HL-60/S4 treated with retinoic acid at 250 ng/mL for 4 days and 3 days (cell line): Measurements from ENCODE around the gene SYNE1.

Experiments used
- in situ Hi-C: fragments of 300-500 bp; cut with MboI; formaldehyde crosslinking; loops from 2 replicates; pipeline ENCODE4 v1.7.0; 2022; ENCODE audit warnings: low sequenced_read_pairs

SYNE1 gene

GRCh38 chr6:152117156-152118133 lies 519.7 kb downstream of the SYNE1 start:
- in situ Hi-C loops, result no loop called here

DNA sequence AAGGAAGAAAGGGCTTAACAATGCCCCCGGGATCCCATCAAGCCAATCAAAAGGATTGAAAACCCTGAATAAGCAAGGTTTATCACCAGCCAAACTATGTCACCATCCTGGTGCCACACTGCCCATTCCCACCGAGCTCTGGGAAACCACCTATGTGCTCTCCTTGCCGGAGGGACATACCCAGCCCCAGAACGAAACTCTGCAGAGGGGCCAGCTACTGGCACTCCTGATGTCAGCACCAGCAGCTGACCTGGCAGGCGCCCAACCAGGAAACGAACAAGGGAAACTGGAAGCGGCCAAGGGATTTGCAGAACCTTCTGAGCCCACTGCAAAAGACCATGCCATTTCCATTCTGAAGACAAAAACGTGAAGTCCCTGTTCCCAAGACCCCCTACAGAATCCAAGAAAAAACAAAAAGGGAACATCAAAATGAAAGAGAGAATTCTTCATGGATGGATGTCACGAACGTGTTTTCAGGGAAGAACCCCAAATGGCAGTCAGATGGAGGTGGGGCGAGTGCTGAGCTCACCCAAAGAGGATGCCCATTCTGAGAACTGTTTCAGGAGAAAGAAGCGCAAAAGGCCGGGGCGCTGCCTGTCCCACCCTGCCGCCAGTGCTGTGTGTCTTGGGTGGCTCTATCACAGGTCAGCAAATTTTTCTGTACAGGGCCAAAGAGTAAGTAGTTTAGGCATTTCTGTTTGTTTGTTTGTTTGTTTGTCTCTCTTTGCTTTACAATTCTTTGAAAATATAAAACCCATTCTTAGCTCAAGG lies 524.5 kb downstream of the SYNE1 start:
- in situ Hi-C loops, result no loop called here

GRCh38 chr6:152110886-152111820 lies 526.0 kb downstream of the SYNE1 start:
- in situ Hi-C loops, result no loop called here

DNA sequence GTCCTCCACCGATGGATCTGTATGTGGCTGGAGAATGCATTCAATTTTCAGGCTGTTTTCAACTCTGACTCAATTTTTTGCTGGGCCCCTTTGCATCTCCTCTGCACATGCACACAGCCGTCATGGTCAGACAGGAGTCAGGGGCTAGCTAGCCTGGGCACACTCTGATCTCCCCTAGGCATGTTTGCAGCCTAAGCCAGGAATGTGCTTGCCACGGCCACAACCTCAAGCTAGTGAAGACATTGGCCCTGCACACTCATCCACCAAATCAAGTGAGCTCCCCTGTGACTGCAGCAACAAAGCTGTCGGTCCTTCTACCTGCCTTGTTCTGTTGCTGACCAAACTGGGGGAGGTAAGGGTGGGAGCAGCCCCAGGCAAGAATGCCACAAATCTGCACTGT lies 529.2 kb downstream of the SYNE1 start:
- in situ Hi-C loops, result no loop called here

- in situ Hi-C loops, result no loop called here
These were observed 537.0 kb downstream of the SYNE1 start for GRCh38 chr6:152100183-152100618.

DNA sequence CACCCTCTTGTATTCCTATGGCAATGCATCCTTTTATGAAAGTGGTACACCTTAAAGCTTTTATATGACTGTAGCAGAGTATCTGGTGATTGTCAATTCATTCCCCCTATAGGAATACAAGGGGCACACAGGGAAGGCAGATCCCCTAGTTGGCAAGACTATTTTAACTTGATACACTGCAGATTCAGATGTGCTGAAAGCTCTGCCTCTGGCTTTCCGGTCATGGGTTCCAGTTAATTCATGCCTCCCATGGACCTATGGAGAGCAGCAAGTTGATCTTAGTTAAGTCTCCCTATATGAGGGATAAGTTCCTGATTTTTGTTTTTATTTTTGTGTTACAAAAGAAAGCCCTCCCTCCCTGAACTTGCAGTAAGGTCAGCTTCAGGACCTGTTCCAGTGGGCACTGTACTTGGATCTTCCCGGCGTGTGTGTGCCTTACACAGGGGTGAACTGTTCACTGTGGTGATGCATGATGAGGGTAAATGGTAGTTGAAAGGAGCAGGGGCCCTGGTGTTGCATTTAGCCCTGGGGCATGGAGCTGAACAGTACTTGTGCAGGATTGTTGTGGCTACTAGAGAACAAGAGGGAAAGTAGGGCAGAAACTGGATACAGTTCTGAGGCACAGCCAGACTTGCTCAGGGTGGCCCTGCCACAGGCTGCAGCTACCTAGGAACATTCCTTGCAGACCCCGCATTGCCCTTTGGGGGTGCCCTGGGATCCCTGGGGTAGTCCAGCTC lies 537.5 kb downstream of the SYNE1 start:
- in situ Hi-C loops, result no loop called here

DNA sequence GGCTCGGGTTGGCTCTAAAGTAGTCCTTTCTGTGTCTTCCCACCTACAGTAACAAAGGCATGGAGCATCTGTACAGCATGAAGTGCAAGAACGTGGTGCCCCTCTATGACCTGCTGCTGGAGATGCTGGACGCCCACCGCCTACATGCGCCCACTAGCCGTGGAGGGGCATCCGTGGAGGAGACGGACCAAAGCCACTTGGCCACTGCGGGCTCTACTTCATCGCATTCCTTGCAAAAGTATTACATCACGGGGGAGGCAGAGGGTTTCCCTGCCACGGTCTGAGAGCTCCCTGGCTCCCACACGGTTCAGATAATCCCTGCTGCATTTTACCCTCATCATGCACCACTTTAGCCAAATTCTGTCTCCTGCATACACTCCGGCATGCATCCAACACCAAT lies 538.5 kb downstream of the SYNE1 start:
- in situ Hi-C loops, result no loop called here

- in situ Hi-C loops, result no loop called here
These were observed 540.2 kb downstream of the SYNE1 start for GRCh38 chr6:152096863-152097496.

DNA sequence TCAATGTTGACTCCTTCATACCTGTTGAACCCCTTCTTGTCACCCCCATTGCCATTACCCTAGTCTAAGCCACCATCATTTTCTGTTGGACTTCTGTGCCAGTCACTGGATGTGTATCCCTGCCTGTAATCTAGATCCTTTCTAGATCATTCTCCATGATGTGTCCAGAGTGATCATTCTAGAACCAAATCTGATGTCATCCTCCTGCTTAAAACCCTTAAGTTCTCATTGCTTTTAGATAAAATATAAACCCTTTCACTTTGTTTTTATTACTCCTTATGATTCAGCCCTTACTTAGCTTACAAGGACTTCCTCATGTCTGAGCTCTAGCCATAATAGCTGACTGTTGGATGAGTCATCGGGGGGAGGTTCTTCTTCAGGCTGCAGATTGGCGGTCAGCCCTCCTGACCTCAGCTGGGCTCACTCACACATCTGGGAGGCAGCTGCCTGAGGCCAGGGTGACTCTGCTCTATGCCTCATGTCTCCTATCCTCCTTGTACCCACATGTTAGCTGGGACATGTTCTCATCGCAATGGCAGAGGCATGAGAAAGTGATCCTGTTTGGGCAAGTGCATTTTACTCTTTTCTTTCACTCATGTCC lies 542.1 kb downstream of the SYNE1 start:
- in situ Hi-C loops, result no loop called here

- in situ Hi-C loops, result no loop called here
These were observed 542.9 kb downstream of the SYNE1 start for GRCh38 chr6:152094276-152094675.

GRCh38 chr6:152093711-152094110 lies 543.5 kb downstream of the SYNE1 start:
- in situ Hi-C loops, result no loop called here

DNA sequence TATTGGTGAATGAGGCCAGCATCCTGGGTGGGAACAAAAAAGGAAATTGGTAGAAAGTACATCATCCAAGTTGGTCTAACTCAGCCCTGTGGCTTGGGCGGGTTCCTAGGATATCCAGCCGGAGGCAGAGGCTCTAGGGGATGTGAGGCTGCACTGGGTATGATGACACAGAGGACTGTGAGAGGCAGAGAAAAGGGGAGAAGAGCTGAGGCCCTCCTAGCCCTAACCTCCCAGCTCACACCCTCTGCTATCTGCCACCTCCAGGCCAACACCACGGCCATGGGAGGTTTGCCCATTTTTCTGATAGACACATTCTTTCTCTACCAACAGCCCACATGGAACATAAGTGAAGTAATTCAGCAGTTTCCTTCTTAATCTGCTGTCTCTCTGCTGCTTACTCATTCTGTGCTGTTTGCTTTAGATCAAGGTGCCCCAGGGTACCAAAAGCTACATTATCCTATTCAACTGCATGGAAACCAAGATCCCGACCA lies 545.3 kb downstream of the SYNE1 start:
- in situ Hi-C loops, result no loop called here

- in situ Hi-C loops, result no loop called here
These were observed 546.0 kb downstream of the SYNE1 start for GRCh38 chr6:152091201-152091600.

DNA sequence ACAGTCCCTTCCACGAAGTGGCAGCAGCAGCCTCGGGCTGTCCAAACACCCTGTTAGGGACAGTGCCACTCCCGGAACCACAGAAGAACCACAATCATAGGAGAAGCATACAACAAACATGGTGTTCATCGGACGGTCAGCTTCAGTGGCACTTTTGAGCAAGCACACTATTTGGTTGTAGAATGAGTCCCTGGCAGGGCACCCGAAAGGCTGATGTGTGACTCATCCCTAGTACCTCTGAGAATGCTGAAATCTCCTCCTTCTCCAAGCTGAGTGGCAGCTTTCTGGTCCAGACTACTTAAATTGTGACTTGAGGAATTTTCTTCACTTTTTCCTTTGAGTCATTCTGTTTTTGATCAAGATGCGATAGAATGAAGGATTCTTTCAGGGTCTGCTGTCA lies 547.2 kb downstream of the SYNE1 start:
- in situ Hi-C loops, result no loop called here

- in situ Hi-C loops, result no loop called here
These were observed 549.5 kb downstream of the SYNE1 start for GRCh38 chr6:152087701-152088100.

DNA sequence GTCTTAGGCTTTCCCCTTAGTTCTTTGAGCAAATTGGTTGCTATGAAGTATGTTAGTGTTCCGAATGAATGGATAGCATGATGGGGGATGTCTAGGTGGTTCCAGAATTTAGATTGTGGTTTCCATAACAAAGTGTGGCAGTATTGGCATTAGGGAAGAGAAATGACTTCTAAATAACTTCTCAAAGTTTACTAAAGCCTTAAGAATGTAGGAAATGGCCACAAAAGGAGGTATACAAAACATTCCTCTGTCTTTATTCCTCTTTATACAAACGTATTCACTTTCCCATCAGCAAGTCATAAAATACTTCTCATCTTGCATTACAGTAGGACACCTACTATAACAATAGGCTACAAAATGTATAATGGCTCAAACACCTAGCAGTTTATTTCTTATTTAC lies 550.1 kb downstream of the SYNE1 start:
- in situ Hi-C loops, result no loop called here

- in situ Hi-C loops, result no loop called here
These were observed 550.8 kb downstream of the SYNE1 start for GRCh38 chr6:152086223-152086873.

DNA sequence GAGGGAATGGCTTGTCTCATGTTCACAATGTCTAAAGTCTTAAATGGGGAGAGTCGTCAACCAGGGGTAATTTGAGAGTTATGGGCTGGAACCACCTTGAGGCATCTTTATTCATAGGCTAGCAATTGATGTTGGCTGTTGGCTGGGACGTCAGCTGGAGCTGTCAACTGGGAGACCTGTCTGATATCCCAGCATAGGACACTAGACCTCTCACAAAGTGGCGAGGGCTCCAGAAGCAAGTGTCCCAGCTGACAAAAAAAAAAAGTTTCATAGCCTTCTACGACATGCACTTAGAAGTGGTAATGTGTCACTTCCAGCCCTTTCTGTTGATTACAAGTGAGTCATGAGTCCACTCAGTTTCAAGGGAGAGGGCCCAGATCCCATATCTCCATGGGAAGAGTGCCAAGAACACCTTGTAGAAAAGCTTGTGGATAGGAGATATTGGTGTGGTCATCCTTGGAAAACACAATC lies 551.7 kb downstream of the SYNE1 start:
- in situ Hi-C loops, result no loop called here
